ENCODE data around the gene CELSR1. TPM values are rescaled to one million over a fixed set of nuclear protein-coding genes. Genes with fewer than 3 reads are reported as not detected.

CELSR1 gene
- total RNA-seq, 1 experiment from 2014 or later, result 33.2 TPM

DNA sequence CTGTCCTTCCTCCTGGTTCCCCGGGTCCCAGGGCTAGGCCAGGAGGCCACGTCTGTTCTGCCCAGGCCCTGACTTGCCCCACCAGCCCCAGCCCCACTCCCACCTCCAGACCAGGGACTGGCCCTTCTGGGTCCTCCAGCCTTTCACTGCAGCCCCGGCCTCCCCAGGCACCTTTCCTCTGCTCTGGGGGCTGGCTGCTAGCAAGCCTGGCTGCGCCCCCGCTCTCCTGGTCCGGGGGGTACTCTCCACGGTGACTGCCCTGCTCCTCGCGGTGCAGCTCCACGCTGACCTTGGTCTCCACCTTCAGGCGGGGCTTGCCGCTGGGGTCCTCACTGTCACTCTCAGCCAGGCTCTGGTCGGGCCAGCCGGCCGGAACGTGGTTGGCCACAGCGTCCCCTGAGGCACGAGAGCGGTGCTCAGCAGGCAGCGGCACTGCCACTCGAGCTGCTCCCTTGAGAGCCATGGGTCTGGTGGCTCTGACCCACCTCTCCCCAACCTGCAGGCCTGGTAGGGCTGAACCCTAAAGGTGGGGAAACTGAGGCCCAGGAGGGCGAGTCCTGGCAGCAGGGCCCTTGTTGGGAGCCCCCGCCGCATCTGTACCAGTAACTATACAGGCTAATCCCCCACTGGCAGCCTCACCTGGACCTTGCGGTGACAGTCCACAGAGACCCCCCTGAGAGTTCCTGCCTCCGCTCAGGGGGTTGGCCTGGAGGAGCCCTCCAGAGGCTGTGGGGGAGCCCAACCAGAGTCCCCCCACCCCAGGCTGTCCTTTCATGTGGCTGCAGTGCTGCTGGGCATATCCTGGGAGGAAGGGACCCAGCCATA is 172.9 kb downstream of the CELSR1 start:
- H3K27ac Mint-ChIP-seq (ENCODE audit: unreplicated experiment), result no peak overlapping the region
- ChIA-PET POLR2A (no interaction called here), CTCF (no interaction called here)
- Histone ChIP-seq H3K9me3 (no peaks in the 10 kb centered on the region), H3K27me3 (replicated peaks; ENCODE audit: control insufficient read depth, insufficient read depth, low read length) (no peaks in the 10 kb centered on the region), H3K4me1 (peaks cover 1% of the 10 kb centered on the region), H3K4me3 (ENCODE audit: low read depth, low read length) (no peak overlapping the region), H3K36me3 (ENCODE audit: control insufficient read depth, insufficient read depth, low read length) (no peaks in the 10 kb centered on the region)
- no peak for DNase-seq
- intact Hi-C loops (cut with micrococcal nuclease; ENCODE audit: unreplicated experiment), result no loop called here
- no peak overlapping the region for H3K4me3 Mint-ChIP-seq (ENCODE audit: unreplicated experiment)
- H3K27me3 Mint-ChIP-seq (ENCODE audit: insufficient read depth, unreplicated experiment), result no peaks in the 10 kb centered on the region
- H3K9me3 Mint-ChIP-seq (ENCODE audit: unreplicated experiment), result no peaks in the 10 kb centered on the region
- no peaks in the 10 kb centered on the region for H3K4me1 Mint-ChIP-seq (ENCODE audit: low read depth, unreplicated experiment)
- TF ChIP-seq, protein P1, sequence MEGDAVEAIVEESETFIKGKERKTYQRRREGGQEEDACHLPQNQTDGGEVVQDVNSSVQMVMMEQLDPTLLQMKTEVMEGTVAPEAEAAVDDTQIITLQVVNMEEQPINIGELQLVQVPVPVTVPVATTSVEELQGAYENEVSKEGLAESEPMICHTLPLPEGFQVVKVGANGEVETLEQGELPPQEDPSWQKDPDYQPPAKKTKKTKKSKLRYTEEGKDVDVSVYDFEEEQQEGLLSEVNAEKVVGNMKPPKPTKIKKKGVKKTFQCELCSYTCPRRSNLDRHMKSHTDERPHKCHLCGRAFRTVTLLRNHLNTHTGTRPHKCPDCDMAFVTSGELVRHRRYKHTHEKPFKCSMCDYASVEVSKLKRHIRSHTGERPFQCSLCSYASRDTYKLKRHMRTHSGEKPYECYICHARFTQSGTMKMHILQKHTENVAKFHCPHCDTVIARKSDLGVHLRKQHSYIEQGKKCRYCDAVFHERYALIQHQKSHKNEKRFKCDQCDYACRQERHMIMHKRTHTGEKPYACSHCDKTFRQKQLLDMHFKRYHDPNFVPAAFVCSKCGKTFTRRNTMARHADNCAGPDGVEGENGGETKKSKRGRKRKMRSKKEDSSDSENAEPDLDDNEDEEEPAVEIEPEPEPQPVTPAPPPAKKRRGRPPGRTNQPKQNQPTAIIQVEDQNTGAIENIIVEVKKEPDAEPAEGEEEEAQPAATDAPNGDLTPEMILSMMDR (IDR thresholded peaks at IDR 0.05; ENCODE audit: insufficient read depth in 1 of 2, low read depth in 1 of 2, low read length in 1 of 2, severe bottlenecking in 1 of 2, unreplicated experiment in 1 of 2), result no peak
- no TSS peak for BruUV-seq (replicated peaks)
- H3K36me3 Mint-ChIP-seq (ENCODE audit: insufficient read depth, unreplicated experiment), result peaks cover 58% of the 10 kb centered on the region

DNA sequence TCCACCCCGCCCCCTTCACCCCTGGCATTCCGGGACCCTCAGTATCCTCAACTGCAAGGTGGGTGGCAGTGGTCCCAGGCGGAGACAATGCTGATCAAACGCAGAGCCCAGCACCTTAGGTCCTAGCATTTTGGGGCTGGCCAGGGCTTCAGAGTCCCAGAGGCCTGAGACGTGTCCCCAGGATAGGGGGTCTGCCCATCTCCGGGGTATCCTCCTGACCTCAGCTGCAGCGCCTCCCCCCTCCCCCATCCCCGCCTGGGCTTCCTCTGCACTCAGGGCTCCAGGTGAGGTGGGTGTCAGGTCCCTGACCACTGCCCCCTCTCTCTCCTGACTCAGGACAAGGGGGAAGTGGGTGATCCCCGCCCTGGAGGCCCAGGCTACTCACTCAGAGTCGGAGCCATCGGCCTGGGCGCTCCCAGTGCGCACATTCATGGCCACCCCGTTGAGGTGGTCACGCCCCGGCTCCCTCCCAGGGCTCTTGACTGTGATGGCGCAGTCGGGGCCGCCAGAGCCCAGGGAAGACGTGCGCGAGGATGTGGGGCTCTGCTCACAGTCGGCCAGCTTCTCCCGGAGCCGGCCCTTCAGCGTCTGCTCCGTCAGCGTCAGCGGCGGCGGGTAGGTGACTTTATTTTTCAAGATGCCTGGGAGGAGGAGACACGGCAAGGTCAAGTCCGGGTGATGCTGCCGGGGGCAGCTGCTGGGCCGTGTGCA is 173.7 kb downstream of the CELSR1 start:
- H3K36me3 Mint-ChIP-seq (ENCODE audit: insufficient read depth, unreplicated experiment), result peaks cover 55% of the 10 kb centered on the region
- no peak overlapping the region for H3K4me3 Mint-ChIP-seq (ENCODE audit: unreplicated experiment)
- CTCF ChIA-PET, result no interaction called here

DNA sequence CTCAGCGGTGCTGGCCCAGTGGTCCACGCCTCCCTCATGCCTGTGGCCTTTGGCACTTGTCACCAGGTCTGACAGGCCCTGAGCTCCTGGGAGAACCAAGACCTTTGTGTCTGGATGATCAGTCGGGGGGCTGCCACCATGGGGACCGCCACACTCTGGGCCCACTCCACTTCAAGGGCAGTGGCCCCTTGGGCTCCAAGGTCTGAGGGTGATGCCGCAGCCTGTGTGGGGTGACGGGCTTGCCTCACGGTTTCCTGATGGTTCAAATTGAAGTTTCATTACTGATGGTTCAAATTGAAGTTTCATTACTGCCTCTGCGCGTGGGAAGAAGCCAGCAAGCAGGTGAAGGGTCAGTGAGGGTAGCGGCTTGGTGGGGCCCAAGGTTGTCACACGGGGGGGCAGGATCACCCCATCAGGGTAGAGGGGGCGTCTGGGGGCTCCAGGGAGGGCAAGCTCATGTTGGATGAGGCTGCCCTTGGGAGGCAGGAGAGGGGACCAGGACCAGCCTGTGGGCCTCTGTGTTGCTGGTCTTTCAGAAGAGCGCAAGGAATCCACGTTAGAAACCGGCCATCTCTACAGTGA is 174.4 kb downstream of the CELSR1 start:
- Histone ChIP-seq H3K36me3 (ENCODE audit: control insufficient read depth, insufficient read depth, low read length) (no peaks in the 10 kb centered on the region), H3K27me3 (replicated peaks; ENCODE audit: control insufficient read depth, insufficient read depth, low read length) (no peaks in the 10 kb centered on the region), H3K4me3 (ENCODE audit: low read depth, low read length) (no peak overlapping the region), H3K4me1 (no peaks in the 10 kb centered on the region), H3K9me3 (no peaks in the 10 kb centered on the region)
- no peak overlapping the region for H3K27ac Mint-ChIP-seq (ENCODE audit: unreplicated experiment)
- no peak overlapping the region for H3K4me3 Mint-ChIP-seq (ENCODE audit: unreplicated experiment)
- H3K27me3 Mint-ChIP-seq (ENCODE audit: insufficient read depth, unreplicated experiment), result no peaks in the 10 kb centered on the region
- intact Hi-C loops (cut with micrococcal nuclease; ENCODE audit: unreplicated experiment), result no loop called here
- ChIA-PET CTCF (no interaction called here), POLR2A (interaction anchor here (0.6 kb wide), 1 partner anchor 30 kb away, joined by 3 read pairs; no protein-coding TSS in a partner anchor)
- DNase-seq, result no peak
- H3K36me3 Mint-ChIP-seq (ENCODE audit: insufficient read depth, unreplicated experiment), result peaks cover 58% of the 10 kb centered on the region
- no peaks in the 10 kb centered on the region for H3K9me3 Mint-ChIP-seq (ENCODE audit: unreplicated experiment)
- no TSS peak for BruUV-seq (replicated peaks)
- no peaks in the 10 kb centered on the region for H3K4me1 Mint-ChIP-seq (ENCODE audit: low read depth, unreplicated experiment)
- TF ChIP-seq, protein P1 (IDR thresholded peaks at IDR 0.05; ENCODE audit: insufficient read depth in 1 of 2, low read depth in 1 of 2, low read length in 1 of 2, severe bottlenecking in 1 of 2, unreplicated experiment in 1 of 2), result no peak

More for the DNA sequence above, 173.7 kb downstream of the CELSR1 start:
- intact Hi-C loops (cut with micrococcal nuclease; ENCODE audit: unreplicated experiment), result no loop called here
- Histone ChIP-seq H3K36me3 (ENCODE audit: control insufficient read depth, insufficient read depth, low read length) (no peaks in the 10 kb centered on the region), H3K4me3 (ENCODE audit: low read depth, low read length) (no peak overlapping the region), H3K4me1 (no peaks in the 10 kb centered on the region), H3K9me3 (no peaks in the 10 kb centered on the region), H3K27me3 (replicated peaks; ENCODE audit: control insufficient read depth, insufficient read depth, low read length) (no peaks in the 10 kb centered on the region)
- Mint-ChIP-seq H3K9me3 (ENCODE audit: unreplicated experiment) (no peaks in the 10 kb centered on the region), H3K27ac (ENCODE audit: unreplicated experiment) (no peak overlapping the region), H3K27me3 (ENCODE audit: insufficient read depth, unreplicated experiment) (no peaks in the 10 kb centered on the region), H3K4me1 (ENCODE audit: low read depth, unreplicated experiment) (no peaks in the 10 kb centered on the region)
- no TSS peak for BruUV-seq (replicated peaks)
- POLR2A ChIA-PET, result no interaction called here
- no peak for DNase-seq
- TF ChIP-seq, protein P1 (IDR thresholded peaks at IDR 0.05; ENCODE audit: insufficient read depth in 1 of 2, low read depth in 1 of 2, low read length in 1 of 2, severe bottlenecking in 1 of 2, unreplicated experiment in 1 of 2), result no peak
